Activated naive CD4-positive, alpha-beta T cell treated with anti-CD3 and anti-CD28 coated beads for 36 hours (primary cell): ENCODE data around the gene DNAJB8. TPM values are rescaled to one million over a fixed set of nuclear protein-coding genes. Genes with fewer than 3 reads are reported as not detected.

Experiments
- CTCF ChIA-PET: fragments of 350-600 bp; sonication (Branson Sonifier 250); formaldehyde crosslinking; loops from one replicate; lab custom pipeline; 2021; ENCODE audit warnings: antibody characterized with exemption; lab: Charles Lee
- DNase-seq: peaks from one replicate; pipeline ENCODE4 v3.0.0-alpha.2; 2020
- H3K27ac Mint-ChIP-seq: one replicate; pipeline ENCODE4 v1.8.0; 2021; ENCODE audit warnings: mild to moderate bottlenecking, mixed read lengths
- H3K27me3 Mint-ChIP-seq: one replicate; pipeline ENCODE4 v1.8.0; 2021; ENCODE audit warnings: low read depth, mixed read lengths
- H3K36me3 Mint-ChIP-seq: one replicate; pipeline ENCODE4 v1.8.0; 2021; ENCODE audit warnings: low read depth, mixed read lengths
- H3K4me1 Mint-ChIP-seq: one replicate; pipeline ENCODE4 v1.8.0; 2021; ENCODE audit warnings: low read depth, mixed read lengths
- H3K4me3 Mint-ChIP-seq: one replicate; pipeline ENCODE4 v1.8.0; 2021; ENCODE audit warnings: mild to moderate bottlenecking, moderate library complexity, mixed read lengths
- H3K9me3 Mint-ChIP-seq: one replicate; pipeline ENCODE4 v1.8.0; 2021; ENCODE audit warnings: mixed read lengths
- intact Hi-C: fragments of 100-400 bp; cut with micrococcal nuclease; formaldehyde crosslinking; loops from one replicate; pipeline ENCODE4 v1.15.1; 2023
- total RNA-seq, 2 experiments: library from RNA; stranded (reverse); gene quantifications; one replicate each; pipeline ENCODE4 v1.2.3, GENCODE V29; 2021

The DNAJB8 gene
- total RNA-seq, 2 experiments from 2014 or later, result not detected

- intact Hi-C loops, result loop anchor here (1.0 to 5.0 kb wide), 6 partner anchors 66 to 349 kb away; no protein-coding TSS in a partner anchor
- DNase-seq, result peak; percentile 56
- H3K36me3 Mint-ChIP-seq, result no peaks in the 10 kb centered on the region
- CTCF ChIA-PET, result interaction anchor here (0.7 to 6.7 kb wide), 24 partner anchors 10 to 187 kb away, joined by 3 to 63 read pairs (median 4); no protein-coding TSS in a partner anchor
- no peaks in the 10 kb centered on the region for H3K4me1 Mint-ChIP-seq
- H3K9me3 Mint-ChIP-seq, result no peaks in the 10 kb centered on the region
- H3K27ac Mint-ChIP-seq, result no peak overlapping the region
- H3K4me3 Mint-ChIP-seq, result no peak overlapping the region
- H3K27me3 Mint-ChIP-seq, result peaks cover 21% of the 10 kb centered on the region
Measured at GRCh38 chr3:128426128-128426921, 40.4 kb downstream of the DNAJB8 start.

DNA sequence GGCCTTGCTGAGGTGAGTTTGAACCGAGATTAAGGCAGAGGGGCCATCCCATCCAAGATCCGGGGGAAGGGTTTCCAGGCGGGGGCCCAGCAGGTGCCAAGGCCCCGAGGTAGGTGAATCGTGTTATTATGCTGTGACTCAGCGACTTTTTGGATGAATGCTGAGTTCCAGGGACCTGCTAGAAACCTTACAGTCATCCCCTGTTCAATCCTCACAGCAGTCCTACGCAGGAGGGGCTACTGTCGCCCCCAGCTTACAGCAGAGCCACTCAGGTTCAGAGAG lies 40.9 kb downstream of the DNAJB8 start:
- Mint-ChIP-seq H3K27ac (no peak overlapping the region), H3K36me3 (no peaks in the 10 kb centered on the region), H3K4me1 (no peaks in the 10 kb centered on the region), H3K4me3 (no peak overlapping the region), H3K9me3 (no peaks in the 10 kb centered on the region), H3K27me3 (peaks cover 15% of the 10 kb centered on the region)
- CTCF ChIA-PET, result interaction anchor here (0.7 to 6.7 kb wide), 16 partner anchors 9 to 188 kb away, joined by 3 to 63 read pairs (median 4); no protein-coding TSS in a partner anchor
- intact Hi-C loops, result loop anchor here (1.0 to 5.0 kb wide), 6 partner anchors 67 to 348 kb away; no protein-coding TSS in a partner anchor
- no peak for DNase-seq

GRCh38 chr3:128425142-128425845 lies 41.4 kb downstream of the DNAJB8 start:
- H3K27me3 Mint-ChIP-seq, result peaks cover 11% of the 10 kb centered on the region
- intact Hi-C loops, result loop anchor here (5.0 kb wide), 2 partner anchors 328 to 348 kb away; no protein-coding TSS in a partner anchor
- CTCF ChIA-PET, result interaction anchor here (0.6 to 6.7 kb wide), 17 partner anchors 9 to 321 kb away, joined by 3 to 63 read pairs (median 4); no protein-coding TSS in a partner anchor
- H3K27ac Mint-ChIP-seq, result no peak overlapping the region
- H3K4me3 Mint-ChIP-seq, result no peak overlapping the region
- H3K9me3 Mint-ChIP-seq, result no peaks in the 10 kb centered on the region
- H3K4me1 Mint-ChIP-seq, result no peaks in the 10 kb centered on the region
- H3K36me3 Mint-ChIP-seq, result no peaks in the 10 kb centered on the region
- DNase-seq, result no peak

- no peak for DNase-seq
- Mint-ChIP-seq H3K4me3 (no peak overlapping the region), H3K27ac (no peak overlapping the region), H3K4me1 (no peaks in the 10 kb centered on the region), H3K9me3 (no peaks in the 10 kb centered on the region), H3K27me3 (peaks cover 7% of the 10 kb centered on the region), H3K36me3 (no peaks in the 10 kb centered on the region)
- CTCF ChIA-PET, result interaction anchor here (1.1 to 6.7 kb wide), 6 partner anchors 10 to 184 kb away, joined by 3 to 63 read pairs (median 10); no protein-coding TSS in a partner anchor
- intact Hi-C loops, result loop anchor here (5.0 kb wide), 2 partner anchors 327 to 347 kb away; no protein-coding TSS in a partner anchor
Measured at GRCh38 chr3:128424508-128425069, 42.1 kb downstream of the DNAJB8 start.

DNA sequence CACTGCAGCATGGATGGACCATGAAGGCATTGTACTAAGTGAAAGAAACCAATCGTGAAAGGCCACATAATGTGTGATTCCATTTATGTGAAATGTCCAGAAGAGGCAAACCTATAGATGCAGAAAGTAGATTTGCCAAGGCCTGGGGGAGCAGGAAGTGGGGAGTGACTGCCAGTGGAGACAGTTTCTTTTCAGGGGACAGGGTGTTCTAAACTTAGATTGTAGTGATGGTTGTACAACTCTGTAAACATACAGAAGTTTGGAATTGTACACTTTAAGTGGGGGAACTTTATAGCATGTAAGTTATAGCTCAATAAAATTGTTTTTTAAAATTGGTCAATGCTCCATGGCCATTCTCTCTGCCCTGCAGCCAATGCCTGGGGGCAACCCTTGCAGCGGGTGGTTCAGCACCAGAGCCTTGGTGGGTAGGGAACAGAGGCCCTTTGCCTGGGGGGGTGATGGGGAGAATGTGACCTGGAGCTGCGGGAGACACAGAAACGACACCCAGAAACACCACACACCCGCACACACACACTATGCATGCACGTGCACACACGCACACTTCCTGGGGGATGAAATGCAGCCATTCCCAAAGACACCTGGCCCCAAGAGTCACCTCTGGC lies 43.1 kb downstream of the DNAJB8 start:
- intact Hi-C loops, result no loop called here
- Mint-ChIP-seq H3K4me3 (no peak overlapping the region), H3K36me3 (no peaks in the 10 kb centered on the region), H3K27ac (no peak overlapping the region), H3K4me1 (no peaks in the 10 kb centered on the region), H3K27me3 (peaks cover 7% of the 10 kb centered on the region), H3K9me3 (no peaks in the 10 kb centered on the region)
- CTCF ChIA-PET, result interaction anchor here (1.2 to 6.7 kb wide), 2 partner anchors 73 to 185 kb away, joined by 4 to 63 read pairs; no protein-coding TSS in a partner anchor
- no peak for DNase-seq

GRCh38 chr3:128422762-128423524 lies 43.7 kb downstream of the DNAJB8 start:
- no peak overlapping the region for H3K4me3 Mint-ChIP-seq
- H3K36me3 Mint-ChIP-seq, result no peaks in the 10 kb centered on the region
- no peak overlapping the region for H3K27ac Mint-ChIP-seq
- no peaks in the 10 kb centered on the region for H3K4me1 Mint-ChIP-seq
- CTCF ChIA-PET, result interaction anchor here (0.9 to 6.7 kb wide), 3 partner anchors 25 to 186 kb away, joined by 3 to 63 read pairs (median 4); no protein-coding TSS in a partner anchor
- H3K9me3 Mint-ChIP-seq, result no peaks in the 10 kb centered on the region
- H3K27me3 Mint-ChIP-seq, result peaks cover 4% of the 10 kb centered on the region
- DNase-seq, result no peak
- intact Hi-C loops, result no loop called here

DNA sequence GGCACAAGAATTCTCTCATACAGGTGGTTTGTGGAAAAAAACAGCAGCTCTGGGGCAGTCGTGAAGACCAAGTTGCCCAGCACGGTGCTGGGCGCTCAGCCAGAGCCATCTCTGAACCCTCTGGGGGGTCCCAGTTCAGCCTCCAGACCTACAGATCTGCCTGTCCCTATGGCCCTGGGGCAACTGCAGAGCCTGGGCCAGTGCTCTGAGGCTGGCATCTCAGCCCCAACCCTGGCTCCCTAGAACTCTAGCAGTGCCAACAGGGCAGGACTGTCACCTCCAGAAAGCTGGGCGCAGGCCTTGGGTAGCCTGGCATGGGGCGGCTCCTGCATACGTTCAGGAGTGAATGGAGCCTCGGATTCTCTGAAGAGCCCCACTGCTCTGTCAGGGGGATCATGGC lies 44.7 kb downstream of the DNAJB8 start:
- no peak for DNase-seq
- Mint-ChIP-seq H3K27ac (no peak overlapping the region), H3K36me3 (no peaks in the 10 kb centered on the region), H3K9me3 (no peaks in the 10 kb centered on the region), H3K27me3 (no peaks in the 10 kb centered on the region), H3K4me1 (no peaks in the 10 kb centered on the region), H3K4me3 (no peak overlapping the region)
- CTCF ChIA-PET, result interaction anchor here (0.9 to 6.7 kb wide), 2 partner anchors 26 to 75 kb away, joined by 3 to 63 read pairs; no protein-coding TSS in a partner anchor
- intact Hi-C loops, result no loop called here

- H3K4me1 Mint-ChIP-seq, result no peaks in the 10 kb centered on the region
- H3K27me3 Mint-ChIP-seq, result no peaks in the 10 kb centered on the region
- CTCF ChIA-PET, result no interaction called here
- intact Hi-C loops, result no loop called here
- H3K36me3 Mint-ChIP-seq, result no peaks in the 10 kb centered on the region
- no peak overlapping the region for H3K27ac Mint-ChIP-seq
- no peak for DNase-seq
- no peak overlapping the region for H3K4me3 Mint-ChIP-seq
- no peaks in the 10 kb centered on the region for H3K9me3 Mint-ChIP-seq
Measured at GRCh38 chr3:128421439-128421836, 45.3 kb downstream of the DNAJB8 start.

GRCh38 chr3:128420720-128421438 lies 45.8 kb downstream of the DNAJB8 start:
- Mint-ChIP-seq H3K36me3 (no peaks in the 10 kb centered on the region), H3K27ac (no peak overlapping the region), H3K4me1 (no peaks in the 10 kb centered on the region), H3K27me3 (no peaks in the 10 kb centered on the region), H3K4me3 (no peak overlapping the region), H3K9me3 (no peaks in the 10 kb centered on the region)
- no peak for DNase-seq
- intact Hi-C loops, result no loop called here
- CTCF ChIA-PET, result interaction anchor here (0.6 to 0.8 kb wide), 2 partner anchors 76 to 295 kb away, joined by 3 to 4 read pairs; no protein-coding TSS in a partner anchor

DNA sequence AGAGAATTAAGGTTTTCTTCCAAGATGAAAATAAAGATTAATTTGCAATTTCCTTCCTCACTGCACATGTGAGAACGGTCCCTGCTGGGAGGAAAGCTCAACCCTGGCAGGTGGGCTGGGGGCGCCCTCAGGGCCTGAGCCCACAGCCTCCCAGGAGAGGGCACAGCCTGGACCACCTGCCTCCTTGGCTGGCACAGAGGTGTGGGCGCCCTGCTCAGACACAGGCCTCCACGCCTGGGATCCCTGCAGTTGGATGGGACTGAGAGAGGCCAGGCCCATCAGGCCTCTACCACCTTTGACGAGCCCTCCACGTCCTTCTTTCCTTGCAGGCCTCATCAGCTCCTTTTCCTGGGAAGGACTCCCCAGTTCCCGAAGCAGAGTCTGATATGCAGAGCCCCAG lies 46.4 kb downstream of the DNAJB8 start:
- H3K36me3 Mint-ChIP-seq, result no peaks in the 10 kb centered on the region
- intact Hi-C loops, result no loop called here
- H3K9me3 Mint-ChIP-seq, result no peaks in the 10 kb centered on the region
- CTCF ChIA-PET, result interaction anchor here (0.8 kb wide), 1 partner anchor 77 kb away, joined by 3 read pairs; no protein-coding TSS in a partner anchor
- no peak for DNase-seq
- no peaks in the 10 kb centered on the region for H3K4me1 Mint-ChIP-seq
- H3K27me3 Mint-ChIP-seq, result no peaks in the 10 kb centered on the region
- no peak overlapping the region for H3K4me3 Mint-ChIP-seq
- no peak overlapping the region for H3K27ac Mint-ChIP-seq

DNA sequence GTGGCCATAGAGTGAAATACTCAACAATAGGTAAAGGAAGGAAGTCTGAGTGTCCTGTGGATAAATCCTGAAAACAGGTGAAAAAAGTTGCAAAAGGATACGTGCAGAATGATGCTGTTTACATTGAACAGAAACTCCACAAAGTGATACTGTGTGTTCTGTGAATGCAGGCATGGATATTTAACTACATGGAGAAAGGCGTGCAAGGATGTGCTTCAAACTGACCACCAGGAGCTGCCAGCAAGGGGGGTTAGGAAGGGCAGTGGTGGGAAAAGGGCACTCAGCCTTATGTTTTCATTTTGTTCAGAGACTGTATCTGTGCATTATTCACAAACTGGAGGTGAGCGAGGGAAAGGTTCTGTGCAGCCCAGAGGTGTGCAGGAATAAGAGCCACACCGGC lies 47.4 kb downstream of the DNAJB8 start:
- H3K27ac Mint-ChIP-seq, result no peak overlapping the region
- H3K36me3 Mint-ChIP-seq, result no peaks in the 10 kb centered on the region
- no peaks in the 10 kb centered on the region for H3K27me3 Mint-ChIP-seq
- intact Hi-C loops, result no loop called here
- no peaks in the 10 kb centered on the region for H3K4me1 Mint-ChIP-seq
- no peak for DNase-seq
- no peak overlapping the region for H3K4me3 Mint-ChIP-seq
- H3K9me3 Mint-ChIP-seq, result no peaks in the 10 kb centered on the region
- CTCF ChIA-PET, result no interaction called here
